OCI-LY1 (cell line): ENCODE data around the gene KLHL8.

Experiments used
- CTCF ChIP-seq: fragments of 200-600 bp; sonication (generic), shearing (Covaris generic); IDR thresholded peaks from 2 replicates; pipeline ENCODE4 v1.5.1; 2017; ENCODE audit warnings: mild to moderate bottlenecking, antibody characterized with exemption, low read length, moderate library complexity, mixed read lengths
- EZH2 ChIP-seq: fragments of 200-600 bp; sonication (generic), shearing (Covaris generic); IDR thresholded peaks from 2 replicates; pipeline ENCODE4 v1.8.0; 2017; ENCODE audit warnings: borderline replicate concordance, mixed run types, mild to moderate bottlenecking, antibody characterized with exemption, low read length, moderate library complexity, mixed read lengths

- TF ChIP-seq CTCF (no peak), EZH2 (no peak)
Measured at GRCh38 chr4:87216469-87216868, 3.9 kb downstream of the KLHL8 start.
